Heart right ventricle (tissue), 16 donors: ENCODE results near the gene SLC13A4. TPM values are rescaled to one million over a fixed set of nuclear protein-coding genes. Genes with fewer than 3 reads are reported as not detected.
A peak's percentile ranks its signal among the peaks of the same experiment; 100 is the strongest.

Source experiments
- ATAC-seq, 8 donors: fragments of 200-7000 bp; cut with Tn5 transposase; one replicate each; pipeline ENCODE4 v1.9.1; 2020; ENCODE audit warnings: mild to moderate bottlenecking in 8 of 8, moderate library complexity in 8 of 8, moderate number of reproducible peaks in 1 of 8
- DNase-seq, 2 donors: peaks; one replicate each; pipeline ENCODE4 v3.0.0-alpha.2; 2020
- H3K27ac ChIP-seq, 10 donors: fragments of 200-600 bp; sonication (generic) in 2 of 10; one replicate each; pipeline versions ENCODE4 v1.5.0 to v1.8.0; 2020 to 2022; ENCODE audit warnings: mild to moderate bottlenecking in 3 of 10
- H3K27me3 ChIP-seq, 7 donors: fragments of 200-600 bp; one replicate each; pipeline ENCODE4 v1.8.0; 2021 to 2022; ENCODE audit warnings: mild to moderate bottlenecking in 2 of 7
- H3K36me3 ChIP-seq, 9 donors: fragments of 200-600 bp; sonication (generic) in 1 of 9; one replicate each; pipeline versions ENCODE4 v1.5.0 to v1.8.0; 2020 to 2022; ENCODE audit warnings: mild to moderate bottlenecking in 2 of 9
- H3K4me1 ChIP-seq, 9 donors: fragments of 200-600 bp; sonication (generic) in 1 of 9; one replicate each; pipeline versions ENCODE4 v1.5.0 to v1.8.0; 2020 to 2022; ENCODE audit warnings: mild to moderate bottlenecking in 4 of 9
- H3K4me3 ChIP-seq, 10 donors: fragments of 200-600 bp; sonication (generic) in 2 of 10; one replicate each; pipeline versions ENCODE4 v1.5.0 to v1.8.0; 2020 to 2022; ENCODE audit warnings: mild to moderate bottlenecking in 7 of 10, moderate library complexity in 2 of 10
- H3K9me3 ChIP-seq, 11 donors: fragments of 200-600 bp in 10 of 11; sonication (generic) in 2 of 11; one replicate each; pipeline versions ENCODE4 v1.5.0 to v1.8.0; 2013 to 2022; ENCODE audit warnings: mild to moderate bottlenecking in 2 of 11, control low read depth in 1 of 11, moderate library complexity in 1 of 11
- CTCF ChIP-seq, 9 donors: fragments of 200-600 bp; sonication (generic) in 2 of 9; IDR thresholded peaks; one replicate each; pipeline versions ENCODE4 v1.5.0 to v1.8.0; 2021 to 2022; ENCODE audit warnings: antibody characterized with exemption in 9 of 9, mild to moderate bottlenecking in 5 of 9, moderate library complexity in 1 of 9
- WGBS, 2 donors: extraction: QIAGEN DNeasy Blood & Tissue Kit; methylation state at CpG; one replicate each; pipeline ENCODE4 v1.1.7; 2013; ENCODE audit warnings: inconsistent platforms in 1 of 2; 5-methylcytosine and 5-hydroxymethylcytosine counted together
- intact Hi-C, 10 donors: fragments of 100-400 bp; cut with DNase I; formaldehyde crosslinking; loops; one replicate each; pipeline versions ENCODE4 v1.11.1 to v1.14.2; 2022
- polyA plus RNA-seq, 2 donors: library from polyadenylated mRNA; stranded (reverse); fragments of 200-250 nt; gene quantifications; one replicate each; pipeline ENCODE4 v1.2.3, GENCODE V29; 2013
- total RNA-seq, 10 donors: library from RNA; stranded (reverse); fragmentation: NEBNext Ultra II Directional in 3 of 10; extraction: Animal tissue kit (Norgen Biotek cat#: 25700) in 3 of 10; gene quantifications; one replicate each; pipeline versions ENCODE4 v1.2.1 to v1.2.4, GENCODE V29; 2021 to 2023
- donor health status: Arrhythmogenic right ventricular cardiomyopathy.
- donor health status: ischemic (EF 13 %, LVEDD 7.1; RV severe dilation, severe dysfunction).
- donor health status: healthy with polysubstance abuse.
- donor health status: DM: no; HTN: yes; CAD: no.
- donor health status: DM: no; HTN: no; CAD: no.
- donor health status: ischemic (EF 25% LVEDD 6.9; RV normal size, moderate dysfunction).
- donor health status: ischemic (EF 25% LVEDD 5.7; RV mildly dilated, moderate dysfunction).
- donor health status: healthy.
- donor health status: DM: yes; HTN: yes; CAD: no.
- donor health status: Ischemic cardiomyopathy.
- donor health status: ischemic (EF 35%, LVEDD 5.7; RV mildly dilated, moderate dysfunction).
- donor health status: nonischemic (EF 11% LVEDD 7.7; RV severe dilation, severe dysfunction).
- donor health status: DM: yes; HTN: yes; CAD: no.
- donor health status: PGD.
- donor health status: ischemic (EF 29% LVEDD 5.4; RV normal size, mild dysfunction).
- donor health status: nonischemic (EF 23%, LVEDD 6.1; RV moderate dilation, normal function).

Gene SLC13A4
- total and polyA plus RNA-seq, 12 donors: 0.08 to 2.8 (median 0.56) TPM; not detected in 2

DNA sequence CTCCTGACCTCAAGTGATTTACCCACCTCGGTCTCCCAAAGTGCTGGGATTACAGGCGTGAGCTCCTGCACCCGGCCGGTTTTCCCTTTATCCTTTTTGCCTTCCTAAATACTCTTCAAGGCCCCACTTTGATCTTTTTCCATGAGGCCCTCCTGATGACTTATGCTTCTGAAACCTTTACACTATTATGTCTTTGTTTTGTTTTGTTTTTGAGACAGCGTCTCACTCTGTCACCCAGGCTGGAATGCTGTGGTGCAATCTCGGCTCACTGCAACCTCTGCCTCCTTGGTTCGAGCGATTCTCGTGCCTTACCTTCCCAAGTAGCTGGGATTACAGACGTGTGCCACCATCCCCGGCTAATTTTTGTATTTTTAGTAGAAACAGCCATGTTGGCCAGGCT, 61.8 kb downstream of the SLC13A4 start:
- ATAC-seq (no peak), DNase-seq (no peak)
- no peaks in the 10 kb centered on the region for H3K9me3 ChIP-seq
- peaks cover 0 to 8% (median 0%) of the 10 kb centered on the region in 9 donors for H3K36me3 ChIP-seq
- WGBS, 2 donors: 72 to 83% methylated on average over 11 of the region's 11 CpGs
- peaks cover 8 to 80% (median 64%) of the 10 kb centered on the region in 9 donors for H3K4me1 ChIP-seq
- intact Hi-C loops: loop anchor here in 5 of 10 donors (5.0 to 10.0 kb wide), 5 partner anchors 129 to 349 kb away; partner anchors contain the start of gene MTPN (in 1 of the 5)
- H3K27ac ChIP-seq: peak overlapping the region in 4 of 10 donors; percentile 1 to 71 (median 60)
- H3K4me3 ChIP-seq: no peak overlapping the region
- no peak for TF ChIP-seq CTCF (IDR thresholded peaks at IDR 0.05)
- no peaks in the 10 kb centered on the region for H3K27me3 ChIP-seq

DNA sequence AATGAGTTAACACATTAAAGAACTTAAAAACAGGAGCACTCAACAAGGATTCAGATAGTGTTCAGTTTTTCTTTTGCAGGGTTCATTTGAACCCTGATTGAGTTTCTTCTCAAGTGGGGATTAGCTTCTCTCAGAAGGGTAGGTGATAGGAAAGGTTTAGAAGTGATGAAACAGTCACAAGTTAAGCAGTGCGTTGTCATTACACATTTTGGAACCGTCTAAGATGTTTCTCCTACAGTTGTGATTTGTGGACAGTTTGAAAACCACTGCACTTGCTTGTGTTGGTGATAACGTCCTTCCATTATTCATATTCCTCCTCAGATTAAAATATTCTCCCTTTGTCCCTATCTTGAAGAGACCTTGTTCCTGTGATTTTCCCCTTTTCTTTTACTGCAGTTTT, 62.9 kb downstream of the SLC13A4 start:
- H3K4me1 ChIP-seq: peaks cover 6 to 68% (median 53%) of the 10 kb centered on the region in 9 donors
- intact Hi-C loops: loop anchor here in 5 of 10 donors (5.0 to 10.0 kb wide), 5 partner anchors 130 to 350 kb away; partner anchors contain the start of gene MTPN (in 1 of the 5)
- no peaks in the 10 kb centered on the region for H3K9me3 ChIP-seq
- H3K4me3 ChIP-seq: no peak overlapping the region
- peaks cover 0 to 8% (median 0%) of the 10 kb centered on the region in 9 donors for H3K36me3 ChIP-seq
- ATAC-seq (no peak), DNase-seq (no peak)
- 49 to 50% methylated on average over 3 of the region's 3 CpGs for WGBS, 2 donors
- peak overlapping the region in 2 of 10 donors; percentile 94 to 98 for H3K27ac ChIP-seq
- H3K27me3 ChIP-seq: no peaks in the 10 kb centered on the region
- no peak for TF ChIP-seq CTCF (IDR thresholded peaks at IDR 0.05)

DNA sequence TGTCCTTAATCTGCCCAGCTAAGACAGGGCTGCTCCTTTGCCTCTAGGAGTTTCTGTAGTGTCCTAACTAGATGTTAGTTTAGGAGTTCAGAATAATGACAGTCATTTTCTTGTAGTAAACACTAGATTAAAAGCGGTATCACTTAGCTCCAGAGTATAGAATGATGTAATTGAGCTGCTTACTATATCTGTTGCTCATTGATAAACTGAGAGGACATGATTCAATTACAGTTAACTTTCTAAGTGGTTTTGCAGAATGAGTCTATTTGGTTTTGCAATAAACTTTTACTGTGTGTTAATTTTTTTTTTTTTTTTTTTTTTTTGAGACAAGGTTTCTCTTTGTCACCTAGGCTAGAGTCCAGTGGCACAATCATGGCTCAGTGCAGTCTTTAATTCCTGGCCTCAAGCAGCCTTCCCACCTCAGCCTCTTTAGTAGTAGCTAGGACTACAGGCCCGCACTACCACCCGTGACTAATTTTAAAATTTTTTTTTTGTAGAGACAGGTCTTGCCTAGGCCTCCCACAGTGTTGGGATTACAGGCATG, 63.9 kb downstream of the SLC13A4 start:
- no peak for DNase-seq
- Histone ChIP-seq H3K36me3 (peaks cover 0 to 8% (median 0%) of the 10 kb centered on the region in 9 donors), H3K27me3 (no peaks in the 10 kb centered on the region), H3K4me1 (peaks cover 6 to 65% (median 44%) of the 10 kb centered on the region in 9 donors), H3K9me3 (no peaks in the 10 kb centered on the region), H3K4me3 (peak overlapping the region in 5 of 10 donors; percentile 78 to 98 (median 84)), H3K27ac (peak overlapping the region in 5 of 10 donors; percentile 93 to 98 (median 95))
- intact Hi-C loops: loop anchor here in 4 of 10 donors (10.0 kb wide), 4 partner anchors 131 to 351 kb away; partner anchors contain the start of gene MTPN (in 1 of the 4)
- TF ChIP-seq CTCF (IDR thresholded peaks at IDR 0.05): no peak
- ATAC-seq: no peak
- WGBS, 2 donors: 66 to 70% methylated on average over 3 of the region's 3 CpGs

GRCh38 chr7:135662373-135663114, 65.4 kb downstream of the SLC13A4 start, which contains the start of gene STMP1:
Gene STMP1 (plus strand): TSS chr7:135662514.
- Histone ChIP-seq H3K36me3 (peaks cover 0 to 8% (median 0%) of the 10 kb centered on the region in 9 donors), H3K4me1 (peaks cover 6 to 56% (median 43%) of the 10 kb centered on the region in 9 donors), H3K27me3 (no peaks in the 10 kb centered on the region), H3K27ac (peak within 1 kb of the TSS; percentile 92 to 99 (median 94)), H3K4me3 (peak within 1 kb of the TSS; percentile 72 to 98 (median 82)), H3K9me3 (no peaks in the 10 kb centered on the region)
- WGBS, 2 donors: 0 to 1% methylated on average over 58 to 60 of the region's 60 CpGs
- peak; percentile 98 to 99 (median 98) for ATAC-seq
- peak in 6 of 9 donors; percentile 82 to 93 (median 89) for TF ChIP-seq CTCF (IDR thresholded peaks at IDR 0.05)
- intact Hi-C loops: loop anchor here in 5 of 10 donors (1.0 to 10.0 kb wide), 5 partner anchors 132 to 352 kb away; partner anchors contain the start of gene MTPN (in 1 of the 5)
- DNase-seq: peak; percentile 96 to 98
